ENCODE results near the gene AFMID.
"Not testable (repeated sequence)": the region's sequence is repeated elsewhere in the genome, so short reads cannot be mapped to it uniquely, and the experiment has no call there.

The AFMID gene

DNA sequence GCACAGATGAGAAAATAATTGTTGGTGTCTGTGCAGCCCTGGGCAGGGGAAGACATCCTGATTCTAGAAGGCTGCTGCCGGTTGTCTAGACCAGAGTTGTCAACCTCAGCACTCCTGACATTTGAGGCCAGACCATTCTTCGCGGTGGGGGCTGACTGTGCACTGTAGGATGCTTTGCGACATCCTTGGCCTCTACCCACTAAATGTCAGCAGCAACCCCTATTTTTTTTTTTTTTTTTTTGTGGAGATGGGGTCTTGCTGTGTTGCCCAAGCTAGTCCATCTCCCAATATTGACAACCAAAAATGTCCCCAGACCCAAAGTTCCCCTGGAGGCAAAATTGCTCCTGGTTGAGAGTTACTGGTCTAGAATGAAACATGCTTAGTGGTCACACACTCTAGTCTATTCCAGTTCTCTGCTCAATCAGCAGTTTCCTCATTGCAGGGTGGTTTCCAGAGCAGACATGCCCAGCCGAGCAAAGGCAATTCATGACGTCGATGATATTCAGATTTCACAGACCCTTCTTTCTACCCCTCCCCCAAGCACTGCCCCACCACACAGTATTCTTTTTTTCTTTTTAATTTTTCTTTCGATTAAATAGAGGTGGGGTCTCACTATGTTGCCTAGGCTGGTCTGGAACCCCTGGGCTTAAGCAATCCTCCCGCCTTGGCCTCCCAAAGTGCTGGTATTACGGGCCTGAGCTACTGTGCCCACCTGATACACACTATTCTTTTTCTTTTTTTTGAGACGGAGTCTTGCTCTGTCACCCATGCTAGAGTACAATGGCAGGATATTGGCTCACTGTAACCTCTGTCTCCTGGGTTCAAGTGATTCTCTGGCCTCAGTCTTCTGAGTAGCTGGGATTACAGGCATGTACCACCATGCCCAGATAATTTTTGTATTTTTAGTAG, 32.0 kb upstream of the AFMID start:
- DNase-seq = no peak

DNA sequence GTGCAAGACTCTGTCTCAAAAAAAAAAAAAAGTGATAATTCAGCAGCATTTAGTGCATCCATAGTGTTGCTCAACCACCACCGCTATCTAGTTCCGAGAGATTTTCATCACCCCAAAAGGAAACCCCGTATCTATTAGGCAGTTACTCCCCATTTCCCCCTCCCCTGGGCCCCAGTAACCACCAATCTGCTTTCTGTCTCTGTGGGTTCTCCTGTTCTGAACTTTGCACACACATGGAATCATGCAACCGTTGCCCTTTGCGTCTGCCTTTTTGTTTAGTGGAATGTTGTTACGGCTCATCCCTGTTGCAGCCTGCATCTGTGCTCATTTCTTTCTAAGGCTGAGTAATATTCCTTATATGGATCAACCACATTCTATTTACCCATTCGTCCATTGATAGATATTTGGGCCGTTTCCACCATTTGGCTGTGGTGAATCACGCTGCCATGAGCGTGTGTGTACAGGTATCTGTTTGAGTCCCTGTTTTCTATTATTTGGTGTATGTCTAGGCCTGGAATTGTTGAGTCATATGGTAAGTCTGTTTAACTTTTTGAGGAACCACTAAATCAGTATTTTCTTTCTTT, 27.5 kb upstream of the AFMID start:
- DNase-seq = no peak

DNA sequence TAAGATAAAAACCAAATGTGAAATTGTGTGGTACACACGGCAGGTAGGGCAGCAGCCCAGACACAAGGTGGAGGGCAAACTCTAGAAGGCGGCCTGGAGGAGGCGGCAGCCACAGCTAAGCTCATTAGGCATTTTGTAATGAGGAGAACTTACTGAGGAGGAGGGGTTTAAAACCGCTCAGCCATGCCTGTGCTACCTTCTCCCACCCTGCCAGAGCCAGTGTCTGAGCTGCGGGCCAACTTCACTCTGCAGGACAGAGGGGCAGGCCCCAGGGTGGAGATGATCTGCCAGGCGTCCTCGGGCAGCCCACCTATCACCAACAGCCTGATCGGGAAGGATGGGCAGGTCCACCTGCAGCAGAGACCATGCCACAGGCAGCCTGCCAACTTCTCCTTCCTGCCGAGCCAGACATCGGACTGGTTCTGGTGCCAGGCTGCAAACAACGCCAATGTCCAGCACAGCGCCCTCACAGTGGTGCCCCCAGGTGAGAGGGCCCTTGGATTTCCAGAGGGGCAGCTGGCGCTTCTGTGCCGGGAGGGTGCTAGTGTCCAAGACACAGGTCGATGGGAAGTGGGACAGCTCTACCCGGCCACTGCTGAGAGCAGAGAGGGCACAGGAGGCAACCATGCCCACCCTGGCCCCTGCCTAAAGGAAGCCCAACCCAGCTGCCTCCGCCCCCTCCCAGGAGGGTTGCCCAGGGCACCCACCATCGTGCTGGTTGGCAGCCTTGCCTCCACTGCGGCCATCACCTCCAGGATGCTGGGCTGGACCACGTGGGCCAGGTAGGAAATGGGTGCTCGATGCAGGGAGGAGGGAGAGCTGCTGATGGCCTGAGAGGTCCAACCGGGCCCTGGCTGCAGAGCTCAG, 23.0 kb upstream of the AFMID start:
- no peak for DNase-seq

- DNase-seq = no peak
Observed at GRCh38 chr17:78164748-78165607, 22.2 kb upstream of the AFMID start.

- no peak for DNase-seq
Observed at GRCh38 chr17:78166416-78166815, 20.7 kb upstream of the AFMID start.

GRCh38 chr17:78168242-78168902, 18.8 kb upstream of the AFMID start, which contains the start of gene SYNGR2:
Gene SYNGR2 (plus strand): TSS chr17:78168581. CDS start chr17:78168617, 36 bp downstream.
- DNase-seq = peak; percentile 35

GRCh38 chr17:78168903-78169793, 18.0 kb upstream of the AFMID start:
- no peak for DNase-seq

DNA sequence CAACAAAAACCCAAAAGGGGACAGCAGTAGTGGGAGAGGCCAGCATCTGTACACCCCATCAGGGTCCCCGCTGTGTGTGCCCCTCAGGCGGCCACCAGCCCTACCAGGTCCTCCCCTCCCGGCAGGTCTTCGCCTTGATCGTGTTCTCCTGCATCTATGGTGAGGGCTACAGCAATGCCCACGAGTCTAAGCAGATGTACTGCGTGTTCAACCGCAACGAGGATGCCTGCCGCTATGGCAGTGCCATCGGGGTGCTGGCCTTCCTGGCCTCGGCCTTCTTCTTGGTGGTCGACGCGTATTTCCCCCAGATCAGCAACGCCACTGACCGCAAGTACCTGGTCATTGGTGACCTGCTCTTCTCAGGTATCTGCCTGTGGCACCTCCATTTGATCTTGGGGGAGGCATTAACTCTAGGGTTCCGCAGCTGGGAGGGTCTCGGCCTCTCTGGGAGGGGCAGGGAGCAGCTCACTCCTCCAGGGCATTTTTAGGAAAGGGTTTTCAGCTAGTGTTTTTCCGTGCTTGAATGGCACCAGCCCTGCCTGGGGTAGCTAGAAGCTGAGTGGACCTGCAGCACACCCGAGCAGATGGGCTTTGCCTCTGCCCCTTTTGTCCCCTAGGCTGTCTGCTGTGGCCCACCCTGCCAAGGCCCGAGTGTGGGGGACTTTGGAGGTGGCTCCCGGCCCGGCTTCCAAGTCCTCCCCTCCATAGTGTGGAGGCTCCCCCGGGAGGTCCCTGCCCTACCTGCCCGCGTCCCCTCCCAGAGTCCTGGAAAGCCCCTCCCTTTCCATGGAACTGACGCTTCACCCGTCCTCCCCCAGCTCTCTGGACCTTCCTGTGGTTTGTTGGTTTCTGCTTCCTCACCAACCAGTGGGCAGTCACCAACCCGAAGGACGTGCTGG, 16.2 kb upstream of the AFMID start:
- no peak for DNase-seq

DNA sequence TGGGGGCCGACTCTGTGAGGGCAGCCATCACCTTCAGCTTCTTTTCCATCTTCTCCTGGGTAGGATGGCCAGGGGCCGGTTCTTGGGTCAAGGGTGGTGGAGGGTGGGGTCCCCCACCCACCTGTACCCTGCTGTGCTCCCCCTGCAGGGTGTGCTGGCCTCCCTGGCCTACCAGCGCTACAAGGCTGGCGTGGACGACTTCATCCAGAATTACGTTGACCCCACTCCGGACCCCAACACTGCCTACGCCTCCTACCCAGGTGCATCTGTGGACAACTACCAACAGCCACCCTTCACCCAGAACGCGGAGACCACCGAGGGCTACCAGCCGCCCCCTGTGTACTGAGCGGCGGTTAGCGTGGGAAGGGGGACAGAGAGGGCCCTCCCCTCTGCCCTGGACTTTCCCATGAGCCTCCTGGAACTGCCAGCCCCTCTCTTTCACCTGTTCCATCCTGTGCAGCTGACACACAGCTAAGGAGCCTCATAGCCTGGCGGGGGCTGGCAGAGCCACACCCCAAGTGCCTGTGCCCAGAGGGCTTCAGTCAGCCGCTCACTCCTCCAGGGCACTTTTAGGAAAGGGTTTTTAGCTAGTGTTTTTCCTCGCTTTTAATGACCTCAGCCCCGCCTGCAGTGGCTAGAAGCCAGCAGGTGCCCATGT, 15.4 kb upstream of the AFMID start:
- DNase-seq = not testable (repeated sequence)

GRCh38 chr17:78172249-78173051, 14.7 kb upstream of the AFMID start:
- DNase-seq = no peak

- DNase-seq = no peak
Observed at GRCh38 chr17:78173097-78173715, 14.0 kb upstream of the AFMID start.

GRCh38 chr17:78174346-78174869, 12.8 kb upstream of the AFMID start:
- no peak for DNase-seq

DNA sequence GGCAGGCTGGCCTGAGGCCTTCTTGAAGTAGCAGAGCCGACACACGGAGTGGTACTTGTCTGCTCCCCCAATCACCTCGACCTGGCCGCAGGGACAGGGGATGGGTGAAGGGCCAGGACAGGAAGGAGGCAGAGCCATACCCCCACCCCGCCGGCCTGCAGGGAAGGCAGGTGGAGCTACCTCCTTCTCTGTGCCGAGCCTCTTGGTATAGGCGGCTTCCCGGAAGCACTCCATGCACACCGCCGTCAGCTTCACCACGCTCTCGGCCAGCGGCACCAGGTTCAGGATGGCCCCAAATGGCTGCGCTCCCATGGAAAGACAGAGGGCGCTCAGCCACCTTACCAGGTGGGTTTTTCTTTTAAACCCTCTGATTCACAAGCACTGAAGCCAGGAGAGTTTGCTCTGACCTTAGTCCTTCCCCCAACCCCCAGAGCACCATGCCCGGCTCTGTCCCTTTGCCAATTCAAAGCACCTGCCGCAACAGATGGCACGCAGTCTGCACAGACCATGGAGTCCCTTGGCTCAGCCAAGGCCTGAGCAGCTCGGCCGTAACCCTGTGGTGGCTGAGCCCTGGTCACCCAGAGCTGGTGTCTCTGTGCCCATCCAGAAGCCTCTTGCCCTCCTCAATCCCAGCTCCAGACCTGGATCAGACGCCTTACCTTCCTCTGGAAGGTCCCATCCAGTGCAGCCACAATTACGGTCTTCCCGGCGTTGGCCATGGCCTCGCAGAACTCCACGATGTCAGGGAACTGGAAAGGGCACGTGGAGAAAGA, 12.1 kb upstream of the AFMID start:
- DNase-seq = no peak

GRCh38 chr17:78175643-78175981, 11.6 kb upstream of the AFMID start:
- no peak for DNase-seq

DNA sequence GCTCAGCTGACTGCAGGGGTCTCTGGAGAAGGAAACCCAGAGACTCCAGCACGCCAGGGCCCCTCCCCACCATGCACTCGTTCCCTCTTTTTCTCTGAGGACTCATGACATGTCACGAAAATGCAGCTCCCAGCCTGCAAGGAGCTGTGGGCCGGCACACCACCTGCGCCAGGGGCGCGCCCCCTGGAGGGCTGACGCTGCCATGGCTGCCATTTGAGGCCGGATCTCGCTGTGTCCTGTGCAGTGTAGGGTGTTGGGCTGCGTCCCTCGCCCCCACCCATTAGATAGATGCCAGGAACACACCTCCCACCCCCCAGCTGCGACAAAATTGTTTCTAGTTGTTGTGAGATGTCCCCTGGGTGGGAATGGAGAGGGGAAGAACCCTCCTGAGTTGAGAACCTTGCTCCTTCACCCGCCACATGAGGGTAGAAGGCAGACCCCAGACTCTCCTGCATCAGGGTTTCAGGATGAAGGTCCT, 10.6 kb upstream of the AFMID start:
- DNase-seq = no peak

GRCh38 chr17:78179372-78179771, 7.8 kb upstream of the AFMID start:
- no peak for DNase-seq

DNA sequence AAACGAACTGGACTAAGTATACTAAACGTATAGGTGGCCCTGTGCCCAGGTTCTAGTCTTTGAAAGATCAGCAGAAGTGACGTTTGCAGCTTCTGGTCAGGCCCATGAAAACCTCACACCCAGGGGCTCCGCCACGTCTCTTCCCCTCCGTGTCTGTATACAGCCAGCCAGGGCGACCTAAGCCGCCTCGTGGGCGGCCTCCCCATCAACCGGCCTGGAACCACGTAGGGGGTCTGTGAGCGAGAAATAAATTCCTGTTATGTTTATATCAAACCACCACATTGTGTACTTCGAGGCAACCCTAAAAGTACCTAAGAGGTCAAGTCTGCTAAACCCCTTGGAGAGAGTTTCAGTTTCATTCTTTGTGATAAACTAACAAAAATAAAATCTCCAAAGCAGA, 7.1 kb upstream of the AFMID start:
- DNase-seq = no peak
